ENCODE results near the gene SH3RF1.

- no peak for TF ChIP-seq CTCF (IDR thresholded peaks at IDR 0.05; ENCODE audit: borderline replicate concordance, extremely low read depth, low read length, poor library complexity, severe bottlenecking)
- TF ChIP-seq EZH2 (IDR thresholded peaks at IDR 0.05; ENCODE audit: borderline replicate concordance, low read depth, low read length, severe bottlenecking) = no peak
These were observed 163.2 kb downstream of the SH3RF1 start for GRCh38 chr4:169107528-169107927.

Data from DND-41 (cell line).